Stimulated activated effector memory CD8-positive, alpha-beta T cell treated with anti-CD3 and anti-CD28 coated beads, Interleukin-12 subunit alpha, Interleukin-12 subunit beta, amount 100 ng/mL, for 72 hours (primary cell): ENCODE measurements around the gene TOP3B.

Source experiments
- ATAC-seq: fragments of 150-1000 bp; cut with Tn5 transposase; 2 replicates; pipeline ENCODE4 v1.10.0; 2021
- DNase-seq, 2 donors: peaks; one replicate each; pipeline ENCODE4 v3.0.0; 2021 to 2022; ENCODE audit warnings: low spot score in 2 of 2
- H3K27ac Mint-ChIP-seq: one replicate; pipeline ENCODE4 v1.8.0; 2022; ENCODE audit warnings: mild to moderate bottlenecking, mixed read lengths
- H3K36me3 Mint-ChIP-seq: one replicate; pipeline ENCODE4 v1.8.0; 2022; ENCODE audit warnings: mild to moderate bottlenecking, mixed read lengths
- H3K4me1 Mint-ChIP-seq: one replicate; pipeline ENCODE4 v1.8.0; 2022; ENCODE audit warnings: mixed read lengths
- H3K4me3 Mint-ChIP-seq: one replicate; pipeline ENCODE4 v1.8.0; 2022; ENCODE audit warnings: mild to moderate bottlenecking, mixed read lengths
- H3K9me3 Mint-ChIP-seq: one replicate; pipeline ENCODE4 v1.8.0; 2022; ENCODE audit warnings: mixed read lengths

Gene TOP3B

GRCh38 chr22:21938071-21938822 lies 44.3 kb downstream of the TOP3B start:
- Mint-ChIP-seq H3K4me1 (peaks cover 48% of the 10 kb centered on the region), H3K36me3 (peaks cover 15% of the 10 kb centered on the region)

GRCh38 chr22:21937821-21938070 lies 44.8 kb downstream of the TOP3B start:
- Mint-ChIP-seq H3K9me3 (no peaks in the 10 kb centered on the region), H3K27ac (peak overlapping the region; percentile 95), H3K36me3 (peaks cover 16% of the 10 kb centered on the region), H3K4me1 (peaks cover 44% of the 10 kb centered on the region), H3K4me3 (peak overlapping the region; percentile 83)
- DNase-seq (no peak), ATAC-seq (no peak)

More at GRCh38 chr22:21938071-21938822, 44.3 kb downstream of the TOP3B start:
- ATAC-seq (peak; percentile 96), DNase-seq (peak; percentile 98 to 99)
- Mint-ChIP-seq H3K4me3 (peak overlapping the region; percentile 83), H3K27ac (peak overlapping the region; percentile 95), H3K9me3 (no peaks in the 10 kb centered on the region)

- H3K36me3 Mint-ChIP-seq: peaks cover 21% of the 10 kb centered on the region
- H3K4me1 Mint-ChIP-seq: peaks cover 39% of the 10 kb centered on the region
- H3K9me3 Mint-ChIP-seq: no peaks in the 10 kb centered on the region
- peak overlapping the region; percentile 83 for H3K4me3 Mint-ChIP-seq
- DNase-seq (no peak), ATAC-seq (no peak)
- no peak overlapping the region for H3K27ac Mint-ChIP-seq
Measured at GRCh38 chr22:21937041-21937820, 45.4 kb downstream of the TOP3B start.

DNA sequence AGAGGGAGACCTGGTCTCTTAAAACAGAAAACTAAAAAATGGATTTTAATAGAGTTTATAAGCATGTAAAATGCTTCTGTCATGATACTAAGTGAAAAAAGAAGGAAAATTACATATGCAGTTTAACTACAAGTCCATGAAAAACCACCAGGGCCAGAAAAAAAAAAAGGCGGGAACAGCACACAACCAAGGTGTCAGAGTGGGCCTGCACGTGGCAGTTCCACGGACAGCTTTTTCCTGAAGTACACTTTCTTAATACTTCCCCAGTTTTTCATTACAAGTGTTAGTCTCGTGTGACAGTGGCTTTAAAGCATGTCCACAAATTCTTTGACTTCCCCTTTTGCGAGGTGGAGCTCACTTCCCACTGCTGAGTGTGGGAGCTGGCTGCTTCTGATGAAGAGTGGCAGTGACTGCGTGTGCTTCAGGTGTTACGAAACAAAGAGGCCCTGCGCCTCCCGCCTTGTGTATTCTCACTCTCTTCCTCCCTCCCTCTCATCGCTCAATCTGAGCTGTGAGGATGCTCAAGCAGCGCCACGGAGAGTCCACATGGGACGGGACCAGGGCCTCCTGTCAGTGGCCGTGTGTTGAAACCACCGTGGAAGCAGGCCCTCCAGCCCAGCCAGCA lies 46.3 kb downstream of the TOP3B start:
- Mint-ChIP-seq H3K36me3 (peaks cover 24% of the 10 kb centered on the region), H3K4me1 (peaks cover 33% of the 10 kb centered on the region)

DNA sequence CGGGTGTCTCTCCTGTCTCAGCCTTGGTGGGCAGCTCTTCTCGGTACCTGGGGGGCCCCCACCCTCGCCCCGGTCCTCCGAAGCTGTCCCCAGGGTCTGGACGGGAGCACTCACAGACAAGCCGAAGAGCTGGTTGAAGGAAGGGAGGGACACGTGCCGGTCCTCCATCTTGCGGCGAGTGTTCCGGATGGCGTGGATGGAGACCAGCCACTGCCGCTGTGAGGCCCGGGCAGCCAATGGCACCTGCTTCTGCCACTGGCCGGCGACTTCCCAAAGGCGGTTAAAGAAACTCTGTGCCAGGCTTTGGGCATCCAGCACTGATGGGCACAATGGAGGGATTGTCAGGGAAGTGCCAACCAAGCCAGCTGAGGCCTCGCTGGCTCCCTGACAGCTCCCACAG lies 48.7 kb downstream of the TOP3B start:
- Mint-ChIP-seq H3K4me3 (no peak overlapping the region), H3K4me1 (peaks cover 22% of the 10 kb centered on the region), H3K27ac (no peak overlapping the region), H3K36me3 (peaks cover 24% of the 10 kb centered on the region), H3K9me3 (no peaks in the 10 kb centered on the region)
- DNase-seq (no peak), ATAC-seq (no peak)

More for the DNA sequence above, 46.3 kb downstream of the TOP3B start:
- Mint-ChIP-seq H3K27ac (no peak overlapping the region), H3K4me3 (no peak overlapping the region), H3K9me3 (no peaks in the 10 kb centered on the region)
- DNase-seq: no peak
- no peak for ATAC-seq

DNA sequence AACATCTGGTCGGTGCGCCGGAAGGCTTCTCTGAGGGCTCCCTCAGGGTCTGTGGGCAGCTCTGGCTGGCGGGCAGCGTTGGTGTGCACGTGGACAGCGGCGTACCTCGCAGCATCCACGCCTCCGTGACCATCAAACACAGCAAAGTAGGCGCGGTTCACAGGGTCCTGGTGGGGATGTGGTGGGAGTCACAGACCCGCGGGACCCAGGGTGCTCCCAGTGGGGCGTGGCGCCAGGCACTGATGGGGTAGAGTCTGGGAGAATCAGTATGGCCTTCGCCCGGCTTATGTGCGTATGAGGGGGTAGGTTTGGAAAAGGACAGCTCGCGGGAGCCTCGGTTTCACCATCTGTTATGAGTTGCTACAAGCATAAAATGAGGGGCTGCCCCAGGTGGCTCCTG lies 49.2 kb downstream of the TOP3B start:
- Mint-ChIP-seq H3K4me1 (peaks cover 17% of the 10 kb centered on the region), H3K36me3 (peaks cover 24% of the 10 kb centered on the region), H3K9me3 (no peaks in the 10 kb centered on the region), H3K4me3 (no peak overlapping the region), H3K27ac (no peak overlapping the region)
- no peak for DNase-seq
- ATAC-seq: no peak

DNA sequence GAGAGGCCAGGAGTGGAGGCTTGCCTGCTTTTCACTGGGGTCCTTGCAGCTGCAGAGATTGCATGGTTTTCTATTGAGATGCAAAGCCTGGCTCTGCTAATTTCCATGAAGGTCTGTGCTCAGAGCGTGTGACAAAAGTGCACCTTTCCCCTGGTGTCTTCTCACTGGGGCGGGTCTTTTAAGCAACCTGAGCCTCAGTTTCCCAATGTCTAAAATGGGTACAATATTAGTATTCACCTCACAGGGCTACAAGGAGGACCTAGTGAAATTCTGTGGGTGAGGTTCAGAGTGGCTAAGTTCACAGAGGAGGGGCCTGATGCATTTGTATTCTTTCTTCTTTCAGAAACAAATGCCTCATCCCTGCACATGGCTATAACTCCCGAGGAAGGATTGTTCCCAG lies 50.2 kb downstream of the TOP3B start:
- H3K36me3 Mint-ChIP-seq: peaks cover 13% of the 10 kb centered on the region

DNA sequence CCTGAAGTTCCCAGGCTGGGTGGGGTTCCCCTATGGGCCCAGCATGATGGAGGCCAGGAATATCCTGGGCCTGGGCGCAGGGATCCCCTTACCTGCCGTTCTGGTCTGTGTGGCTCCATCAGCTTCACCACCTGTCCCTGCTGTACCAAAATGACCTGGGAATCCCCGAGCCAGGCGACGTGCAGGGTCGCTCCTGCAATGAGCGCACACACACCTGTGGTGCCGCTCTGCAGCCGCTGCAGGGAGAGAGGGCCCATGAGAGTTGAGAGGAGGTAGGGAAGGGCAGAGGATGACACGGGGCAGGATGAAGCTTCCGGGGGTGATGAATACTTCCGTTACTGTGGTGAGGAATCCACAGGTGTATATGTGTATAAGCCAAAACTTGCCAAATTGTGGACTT lies 51.5 kb downstream of the TOP3B start:
- no peak for DNase-seq
- Mint-ChIP-seq H3K9me3 (no peaks in the 10 kb centered on the region), H3K4me1 (no peaks in the 10 kb centered on the region), H3K36me3 (peaks cover 13% of the 10 kb centered on the region), H3K4me3 (no peak overlapping the region), H3K27ac (no peak overlapping the region)
- ATAC-seq: no peak

More for the DNA sequence above, 50.2 kb downstream of the TOP3B start:
- no peak for ATAC-seq
- no peak for DNase-seq
- H3K9me3 Mint-ChIP-seq: no peaks in the 10 kb centered on the region
- H3K27ac Mint-ChIP-seq: no peak overlapping the region
- H3K4me3 Mint-ChIP-seq: no peak overlapping the region
- H3K4me1 Mint-ChIP-seq: peaks cover 6% of the 10 kb centered on the region

GRCh38 chr22:21929253-21929652 lies 53.3 kb downstream of the TOP3B start:
- Mint-ChIP-seq H3K36me3 (peaks cover 9% of the 10 kb centered on the region), H3K4me1 (no peaks in the 10 kb centered on the region), H3K9me3 (no peaks in the 10 kb centered on the region), H3K4me3 (no peak overlapping the region), H3K27ac (no peak overlapping the region)
- ATAC-seq (no peak), DNase-seq (no peak)

- DNase-seq: no peak
- H3K27ac Mint-ChIP-seq: peak overlapping the region; percentile 72
- no peaks in the 10 kb centered on the region for H3K4me1 Mint-ChIP-seq
- H3K9me3 Mint-ChIP-seq: no peaks in the 10 kb centered on the region
- H3K36me3 Mint-ChIP-seq: peaks cover 9% of the 10 kb centered on the region
- no peak overlapping the region for H3K4me3 Mint-ChIP-seq
- ATAC-seq: no peak
Measured at GRCh38 chr22:21928048-21928447, 54.5 kb downstream of the TOP3B start.

DNA sequence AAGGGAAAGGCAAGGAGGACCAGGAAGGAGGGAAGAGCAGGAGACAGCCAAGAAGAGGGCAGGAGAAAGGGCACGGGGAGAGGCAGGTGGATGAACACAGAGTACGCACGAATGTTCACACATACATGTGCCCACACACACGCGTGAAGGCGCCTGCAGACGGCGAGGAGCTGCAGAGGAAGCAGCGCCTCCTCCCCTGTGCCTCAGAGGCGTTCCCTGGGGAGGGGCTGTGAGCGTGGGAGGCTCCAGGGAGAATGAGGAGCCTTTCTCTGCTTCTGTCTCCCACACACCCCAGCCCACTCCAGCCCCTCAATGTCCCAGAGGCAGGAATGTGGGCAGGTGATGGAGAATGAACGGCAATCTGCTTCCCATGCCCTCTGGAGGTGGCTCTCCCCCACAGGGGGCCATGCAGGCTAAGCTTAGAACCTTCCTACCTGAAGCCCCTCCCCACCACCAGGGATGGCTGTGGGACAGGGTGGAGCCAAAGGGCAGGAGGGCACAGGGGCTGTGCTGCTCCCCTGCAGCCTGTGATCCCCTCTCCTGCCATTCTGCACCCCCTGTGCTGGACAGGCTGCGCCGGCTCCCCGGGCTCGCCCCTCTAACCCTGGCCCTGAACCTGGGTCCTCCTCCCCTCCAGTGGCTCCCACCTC lies 55.3 kb downstream of the TOP3B start:
- Mint-ChIP-seq H3K9me3 (no peaks in the 10 kb centered on the region), H3K4me1 (no peaks in the 10 kb centered on the region)

DNA sequence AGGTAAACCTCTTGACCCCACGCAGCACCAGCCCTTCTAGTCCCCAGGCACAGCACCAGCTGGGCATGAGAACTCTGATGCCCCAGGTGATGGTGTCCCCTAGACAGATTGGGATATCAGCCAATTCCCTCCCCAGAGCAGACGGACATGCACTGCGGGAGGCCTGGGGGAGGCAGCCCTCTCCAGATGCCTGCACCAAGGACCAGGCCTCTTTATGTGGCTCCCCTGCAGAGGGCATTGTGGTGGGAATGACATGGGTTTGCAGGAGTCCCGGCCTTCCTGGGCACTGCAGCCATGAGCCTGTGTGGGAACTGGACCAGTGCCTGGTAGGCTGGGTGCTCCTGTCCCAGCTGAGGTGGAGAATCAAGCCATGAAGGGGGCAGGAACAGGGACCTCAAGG lies 55.9 kb downstream of the TOP3B start:
- H3K4me3 Mint-ChIP-seq: no peak overlapping the region
- no peaks in the 10 kb centered on the region for H3K9me3 Mint-ChIP-seq
- no peaks in the 10 kb centered on the region for H3K4me1 Mint-ChIP-seq
- ATAC-seq (no peak), DNase-seq (no peak)
- no peak overlapping the region for H3K27ac Mint-ChIP-seq
- H3K36me3 Mint-ChIP-seq: no peaks in the 10 kb centered on the region

More for the DNA sequence above, 55.3 kb downstream of the TOP3B start:
- Mint-ChIP-seq H3K36me3 (peaks cover 3% of the 10 kb centered on the region), H3K27ac (peak overlapping the region; percentile 72), H3K4me3 (no peak overlapping the region)
- ATAC-seq (no peak), DNase-seq (no peak)

GRCh38 chr22:21923163-21923561 lies 59.4 kb downstream of the TOP3B start:
- DNase-seq: no peak
- Mint-ChIP-seq H3K4me3 (no peak overlapping the region), H3K4me1 (no peaks in the 10 kb centered on the region), H3K9me3 (no peaks in the 10 kb centered on the region), H3K36me3 (no peaks in the 10 kb centered on the region), H3K27ac (no peak overlapping the region)
- ATAC-seq: no peak

DNA sequence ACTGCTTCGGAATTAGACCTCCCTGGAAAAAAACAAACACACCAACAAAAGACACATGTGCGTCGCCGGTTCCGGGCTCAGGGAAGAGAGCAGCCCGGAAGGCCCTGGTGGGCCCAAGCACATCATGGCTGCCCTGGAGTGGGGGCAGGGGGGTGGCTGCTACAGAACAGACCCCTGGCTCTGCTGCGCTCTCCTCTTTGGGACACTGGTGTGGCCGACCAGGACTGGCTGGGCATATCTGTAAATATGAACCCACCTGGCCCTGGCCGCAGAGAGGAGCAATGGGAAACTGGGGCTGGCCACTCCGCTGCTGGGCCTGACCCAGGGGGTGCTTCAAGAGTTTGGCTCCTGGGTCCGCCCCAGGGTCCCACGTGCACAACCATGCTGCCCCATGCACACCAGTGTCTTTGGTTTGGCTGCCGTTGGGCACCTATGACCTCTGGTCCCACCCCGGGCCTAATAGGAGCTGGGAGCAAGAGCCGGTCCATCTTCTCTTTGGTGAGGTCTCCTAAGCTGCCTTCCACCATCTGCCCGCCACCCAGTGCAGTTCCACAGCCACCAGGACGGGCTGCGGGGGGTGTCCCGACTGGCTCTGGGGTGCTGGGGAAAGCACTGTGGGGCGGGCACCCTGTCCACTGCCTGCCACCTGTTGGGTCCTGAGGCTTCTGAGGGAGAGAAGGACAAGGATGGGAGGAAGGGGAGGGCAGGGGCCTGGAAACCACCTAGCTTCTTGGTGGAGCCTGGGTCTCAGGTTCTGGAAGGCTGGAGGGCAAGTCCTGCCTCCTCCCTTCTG lies 60.0 kb downstream of the TOP3B start:
- Mint-ChIP-seq H3K9me3 (no peaks in the 10 kb centered on the region), H3K4me3 (no peak overlapping the region), H3K27ac (no peak overlapping the region), H3K4me1 (no peaks in the 10 kb centered on the region), H3K36me3 (no peaks in the 10 kb centered on the region)
- DNase-seq (no peak), ATAC-seq (no peak)

DNA sequence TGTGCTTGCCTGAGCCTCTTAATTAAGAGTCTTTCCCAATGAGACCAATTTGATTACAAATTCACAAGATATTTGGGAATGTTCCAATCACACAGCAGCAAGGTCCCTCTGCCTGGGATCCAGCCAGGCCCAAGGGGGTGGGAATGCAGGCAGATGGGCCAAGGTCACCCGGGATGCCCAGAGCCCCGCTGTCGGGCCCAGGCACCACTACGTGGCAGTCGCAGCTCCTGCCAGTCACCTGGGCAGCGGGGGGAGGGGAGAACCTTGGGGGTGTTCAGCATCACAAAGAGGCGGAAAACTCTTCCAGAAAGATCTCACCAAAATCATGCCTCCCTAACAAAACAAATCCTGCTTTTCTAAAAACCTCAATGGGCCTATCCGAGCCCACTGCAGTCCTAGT lies 60.9 kb downstream of the TOP3B start:
- no peak overlapping the region for H3K4me3 Mint-ChIP-seq
- H3K4me1 Mint-ChIP-seq: no peaks in the 10 kb centered on the region
- ATAC-seq (no peak), DNase-seq (no peak)
- H3K27ac Mint-ChIP-seq: no peak overlapping the region
- H3K9me3 Mint-ChIP-seq: no peaks in the 10 kb centered on the region
- no peaks in the 10 kb centered on the region for H3K36me3 Mint-ChIP-seq
